ENCODE measurements around the gene STARD3. TPM values are rescaled to one million over a fixed set of nuclear protein-coding genes. Genes with fewer than 3 reads are reported as not detected.

Gene STARD3
- total and polyA plus RNA-seq, 9 of the 15 experiments (the other 6 are each of a cell fraction or from before 2014, with no cell fraction given) = 0.63 to 87.0 (median 46.0) TPM

DNA sequence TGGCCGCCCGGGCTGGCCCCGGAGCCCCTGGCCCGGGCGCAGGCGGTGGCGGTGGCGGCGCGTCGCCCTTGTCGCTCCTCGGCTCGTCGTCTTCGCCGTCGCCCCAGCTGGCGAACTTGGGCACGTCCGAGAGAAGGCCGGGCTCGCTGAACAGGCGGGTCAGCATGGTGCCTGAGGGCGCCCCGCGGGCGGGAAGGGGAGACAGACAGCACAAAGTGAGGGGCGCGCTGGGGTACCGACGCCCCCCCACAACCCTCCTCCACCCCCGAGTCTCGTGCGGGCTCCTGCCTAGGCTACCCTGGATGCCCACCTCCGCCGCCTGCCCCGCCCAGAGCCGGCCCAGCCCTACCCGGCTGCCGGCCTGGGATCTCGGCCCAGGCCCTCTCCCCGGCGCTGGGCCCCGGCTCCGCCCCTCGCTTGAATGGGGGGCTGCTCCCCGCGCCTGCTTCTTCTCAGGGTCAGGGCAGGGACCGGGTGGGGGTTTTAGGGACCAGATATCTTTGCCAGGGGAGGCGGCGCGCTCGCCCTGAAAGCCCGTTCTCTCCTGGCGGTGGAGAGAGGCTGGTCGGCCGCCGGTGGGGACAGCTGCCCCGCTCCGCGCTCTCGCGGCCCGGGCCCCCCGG lies 30.4 kb upstream of the STARD3 start (continued):
- TF ChIP-seq, protein P1, sequence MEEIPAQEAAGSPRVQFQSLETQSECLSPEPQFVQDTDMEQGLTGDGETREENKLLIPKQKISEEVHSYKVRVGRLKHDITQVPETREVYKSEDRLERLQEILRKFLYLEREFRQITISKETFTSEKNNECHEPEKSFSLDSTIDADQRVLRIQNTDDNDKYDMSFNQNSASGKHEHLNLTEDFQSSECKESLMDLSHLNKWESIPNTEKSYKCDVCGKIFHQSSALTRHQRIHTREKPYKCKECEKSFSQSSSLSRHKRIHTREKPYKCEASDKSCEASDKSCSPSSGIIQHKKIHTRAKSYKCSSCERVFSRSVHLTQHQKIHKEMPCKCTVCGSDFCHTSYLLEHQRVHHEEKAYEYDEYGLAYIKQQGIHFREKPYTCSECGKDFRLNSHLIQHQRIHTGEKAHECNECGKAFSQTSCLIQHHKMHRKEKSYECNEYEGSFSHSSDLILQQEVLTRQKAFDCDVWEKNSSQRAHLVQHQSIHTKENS (CRISPR knock-in tag; IDR thresholded peaks at IDR 0.05) = no peak

DNA sequence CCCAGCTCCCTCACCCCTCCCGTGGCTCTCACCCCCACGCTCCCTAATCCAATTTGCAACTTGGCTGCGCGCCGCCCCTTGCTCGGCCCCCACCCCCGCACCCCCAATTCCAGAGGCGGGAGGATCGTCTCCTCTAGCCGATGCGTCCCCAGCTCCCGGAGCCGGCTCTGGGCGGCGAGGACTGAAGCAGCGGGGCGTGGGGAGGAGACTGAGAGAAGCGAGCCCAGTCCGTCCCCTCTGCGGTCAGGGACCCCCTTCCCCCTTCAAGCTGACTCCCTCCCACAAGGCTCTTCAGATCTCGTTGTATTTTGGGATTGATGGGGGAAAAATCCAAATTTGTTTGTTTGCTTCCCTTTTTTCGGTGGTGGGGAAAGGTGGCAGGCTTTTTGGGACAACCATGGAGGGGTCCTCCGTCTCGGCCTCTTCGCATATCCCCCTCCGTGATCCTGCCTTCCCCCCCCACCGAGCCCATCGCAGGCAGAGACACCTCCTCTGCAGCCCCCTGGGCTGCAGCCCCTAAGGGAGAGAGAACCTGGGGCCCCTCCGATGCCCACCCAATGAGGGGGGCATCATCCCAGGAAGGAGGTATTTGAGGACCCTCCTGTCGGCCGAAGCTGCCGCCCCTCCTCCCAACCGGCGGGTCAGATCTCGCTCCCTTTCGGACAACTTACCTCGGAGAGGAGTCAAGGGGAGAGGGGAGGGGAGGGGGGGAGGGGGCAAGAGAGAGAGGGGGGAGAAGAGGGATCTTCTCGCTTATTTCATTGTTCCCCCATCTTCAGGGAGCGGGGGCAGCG lies 29.7 kb upstream of the STARD3 start:
- intact Hi-C loops (cut with micrococcal nuclease) (no loop called here), in situ Hi-C loops (cut with MboI) (no loop called here)
- H3K27me3 ChIP-seq (ENCODE audit: control insufficient read depth in 2 of 2, insufficient read depth in 2 of 2, low read length in 2 of 2) = peaks cover 25 to 42% of the 10 kb centered on the region in 2 experiments
- FAIRE-seq (no peak), ATAC-seq (no peak), DNase-seq (ENCODE audit: extremely low read depth in 1 of 4, low spot score in 3 of 4) (peak in 2 of 4 experiments; percentile 33 to 35)
- 6% methylated on average over 28 of the region's 40 CpGs for WGBS (ENCODE audit: insufficient coverage, low coverage, missing lambda C conversion rate)
- H3K4me2 ChIP-seq (ENCODE audit: insufficient read depth, low read length) = no peak overlapping the region
- H3K79me2 ChIP-seq (ENCODE audit: control insufficient read depth, insufficient read depth, low read length) = no peaks in the 10 kb centered on the region
- no peak overlapping the region for H3K9ac ChIP-seq (ENCODE audit: insufficient read depth in 1 of 2, low read depth in 2 of 2, low read length in 2 of 2)
- no peak for TF ChIP-seq KDM5B (IDR thresholded peaks at IDR 0.05; ENCODE audit: insufficient replicate concordance, low read depth, low read length)
- TF ChIP-seq, protein P2, sequence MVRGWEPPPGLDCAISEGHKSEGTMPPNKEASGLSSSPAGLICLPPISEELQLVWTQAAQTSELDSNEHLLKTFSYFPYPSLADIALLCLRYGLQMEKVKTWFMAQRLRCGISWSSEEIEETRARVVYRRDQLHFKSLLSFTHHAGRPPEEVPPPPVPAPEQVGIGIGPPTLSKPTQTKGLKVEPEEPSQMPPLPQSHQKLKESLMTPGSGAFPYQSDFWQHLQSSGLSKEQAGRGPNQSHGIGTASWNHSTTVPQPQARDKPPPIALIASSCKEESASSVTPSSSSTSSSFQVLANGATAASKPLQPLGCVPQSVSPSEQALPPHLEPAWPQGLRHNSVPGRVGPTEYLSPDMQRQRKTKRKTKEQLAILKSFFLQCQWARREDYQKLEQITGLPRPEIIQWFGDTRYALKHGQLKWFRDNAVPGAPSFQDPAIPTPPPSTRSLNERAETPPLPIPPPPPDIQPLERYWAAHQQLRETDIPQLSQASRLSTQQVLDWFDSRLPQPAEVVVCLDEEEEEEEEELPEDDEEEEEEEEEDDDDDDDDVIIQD (CRISPR knock-in tag; IDR thresholded peaks at IDR 0.05) = no peak
- TF ChIP-seq, protein P3, sequence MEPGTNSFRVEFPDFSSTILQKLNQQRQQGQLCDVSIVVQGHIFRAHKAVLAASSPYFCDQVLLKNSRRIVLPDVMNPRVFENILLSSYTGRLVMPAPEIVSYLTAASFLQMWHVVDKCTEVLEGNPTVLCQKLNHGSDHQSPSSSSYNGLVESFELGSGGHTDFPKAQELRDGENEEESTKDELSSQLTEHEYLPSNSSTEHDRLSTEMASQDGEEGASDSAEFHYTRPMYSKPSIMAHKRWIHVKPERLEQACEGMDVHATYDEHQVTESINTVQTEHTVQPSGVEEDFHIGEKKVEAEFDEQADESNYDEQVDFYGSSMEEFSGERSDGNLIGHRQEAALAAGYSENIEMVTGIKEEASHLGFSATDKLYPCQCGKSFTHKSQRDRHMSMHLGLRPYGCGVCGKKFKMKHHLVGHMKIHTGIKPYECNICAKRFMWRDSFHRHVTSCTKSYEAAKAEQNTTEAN (CRISPR knock-in tag; IDR thresholded peaks at IDR 0.05) = no peak
- no peaks in the 10 kb centered on the region for H3K36me3 ChIP-seq (ENCODE audit: control insufficient read depth, insufficient read depth, low read length)
- BruUV-seq (replicated peaks) = no TSS peak
- H3K4me1 ChIP-seq (replicated peaks in 1 of 2; ENCODE audit: control insufficient read depth in 2 of 2, insufficient read depth in 2 of 2, low read length in 2 of 2) = peaks cover 4 to 46% of the 10 kb centered on the region in 2 experiments; a peak in 3 of 5 replicates
- CTCF ChIA-PET (ENCODE audit: low intra/inter-chr PET ratio) = no interaction called here
- 0 out of 2 replicates have a peak, but pooled peaks cover 9% of the 10 kb centered on the region for H4K20me1 ChIP-seq (replicated peaks; ENCODE audit: control insufficient read depth, insufficient read depth, low read length)
- POLR2A ChIA-PET = interaction anchor here (0.6 kb wide), 1 partner anchor 87 kb away, joined by 3 read pairs; no protein-coding TSS in a partner anchor
- H3K27ac ChIP-seq (ENCODE audit: extremely low read depth, low read depth, low read length) = no peak overlapping the region
- H2AFZ ChIP-seq (ENCODE audit: low read depth, low read length) = no peak overlapping the region
- H3K9me3 ChIP-seq (replicated peaks; ENCODE audit: control insufficient read depth, insufficient read depth, low read depth, low read length) = no peaks in the 10 kb centered on the region
- H3K9me1 ChIP-seq (ENCODE audit: control insufficient read depth, insufficient read depth, low read length) = no peaks in the 10 kb centered on the region
- no peak overlapping the region for H3K4me3 ChIP-seq
